NCI-H774 (cell line): Measurements from ENCODE around the gene GGT1.
"Not testable (repeated sequence)": the region's sequence is repeated elsewhere in the genome, so short reads cannot be mapped to it uniquely, and the experiment has no call there.

Source experiments
- DNase-seq: peaks from one replicate; lab custom pipeline; 2025; lab: John Stamatoyannopoulos, UW

The GGT1 gene

GRCh38 chr22:24599958-24600715 lies 2.9 kb upstream of the GGT1 start:
- DNase-seq: not testable (repeated sequence)

GRCh38 chr22:24601217-24602104 lies 1.5 kb upstream of the GGT1 start:
- no peak for DNase-seq

- DNase-seq: not testable (repeated sequence)
These were observed 766 bp upstream of the GGT1 start for GRCh38 chr22:24602105-24602749.

- not testable (repeated sequence) for DNase-seq
These were observed 1.0 kb downstream of the GGT1 start for GRCh38 chr22:24603770-24604629.

GRCh38 chr22:24606340-24606739 lies 3.3 kb downstream of the GGT1 start:
- not testable (repeated sequence) for DNase-seq

GRCh38 chr22:24607429-24607983 lies 4.5 kb downstream of the GGT1 start:
- DNase-seq: not testable (repeated sequence)

GRCh38 chr22:24608327-24608726 lies 5.3 kb downstream of the GGT1 start:
- DNase-seq: not testable (repeated sequence)

GRCh38 chr22:24609888-24610287 lies 6.9 kb downstream of the GGT1 start:
- DNase-seq: not testable (repeated sequence)

- DNase-seq: not testable (repeated sequence)
These were observed 11.8 kb downstream of the GGT1 start for GRCh38 chr22:24614794-24615193.

GRCh38 chr22:24621244-24621643 lies 18.3 kb downstream of the GGT1 start:
- not testable (repeated sequence) for DNase-seq

GRCh38 chr22:24622596-24622995 lies 19.6 kb downstream of the GGT1 start:
- DNase-seq: not testable (repeated sequence)

- not testable (repeated sequence) for DNase-seq
These were observed 24.9 kb downstream of the GGT1 start for GRCh38 chr22:24627911-24628310.

GRCh38 chr22:24629069-24629468 lies 26.1 kb downstream of the GGT1 start:
- DNase-seq: not testable (repeated sequence)

- DNase-seq: not testable (repeated sequence)
These were observed 27.9 kb downstream of the GGT1 start for GRCh38 chr22:24630812-24631427.

GRCh38 chr22:24631430-24632122 lies 28.6 kb downstream of the GGT1 start:
- DNase-seq: not testable (repeated sequence)

GRCh38 chr22:24632642-24633041 lies 29.6 kb downstream of the GGT1 start:
- not testable (repeated sequence) for DNase-seq

GRCh38 chr22:24633231-24634023 lies 30.4 kb downstream of the GGT1 start:
- DNase-seq: not testable (repeated sequence)

GRCh38 chr22:24634776-24635389 lies 31.9 kb downstream of the GGT1 start:
- not testable (repeated sequence) for DNase-seq

- not testable (repeated sequence) for DNase-seq
These were observed 33.5 kb downstream of the GGT1 start for GRCh38 chr22:24636513-24636912.
